ENCODE data around the gene CCDC33.

The CCDC33 gene

GRCh38 chr15:74336061-74337005 lies 100.2 kb downstream of the CCDC33 start:
- TF ChIP-seq CTCF (IDR thresholded peaks at IDR 0.05; ENCODE audit: extremely low read depth, missing control alignments): no peak

GRCh38 chr15:74337146-74337545 lies 101.0 kb downstream of the CCDC33 start:
- no peak for DNase-seq (ENCODE audit: low spot score)
- no peak for TF ChIP-seq CTCF (IDR thresholded peaks at IDR 0.05; ENCODE audit: extremely low read depth, missing control alignments)

More at GRCh38 chr15:74336061-74337005, 100.2 kb downstream of the CCDC33 start:
- DNase-seq (ENCODE audit: low spot score): no peak

GRCh38 chr15:74337607-74338211 lies 101.6 kb downstream of the CCDC33 start:
- no peak for TF ChIP-seq CTCF (IDR thresholded peaks at IDR 0.05; ENCODE audit: extremely low read depth, missing control alignments)
- DNase-seq (ENCODE audit: low spot score): no peak

- no peak for TF ChIP-seq CTCF (IDR thresholded peaks at IDR 0.05; ENCODE audit: extremely low read depth, missing control alignments)
- no peak for DNase-seq (ENCODE audit: low spot score)
Measured at GRCh38 chr15:74338676-74339075, 102.5 kb downstream of the CCDC33 start.

- DNase-seq (ENCODE audit: low spot score): no peak
- TF ChIP-seq CTCF (IDR thresholded peaks at IDR 0.05; ENCODE audit: extremely low read depth, missing control alignments): no peak
Measured at GRCh38 chr15:74339371-74339770, 103.2 kb downstream of the CCDC33 start.

GRCh38 chr15:74340150-74340549 lies 104.0 kb downstream of the CCDC33 start:
- DNase-seq (ENCODE audit: low spot score): no peak
- no peak for TF ChIP-seq CTCF (IDR thresholded peaks at IDR 0.05; ENCODE audit: extremely low read depth, missing control alignments)

GRCh38 chr15:74343127-74343796 lies 107.1 kb downstream of the CCDC33 start:
- no peak for TF ChIP-seq CTCF (IDR thresholded peaks at IDR 0.05; ENCODE audit: extremely low read depth, missing control alignments)
- DNase-seq (ENCODE audit: low spot score): no peak

Data from GM20000 (cell line).